HG03108 (cell line): ENCODE results near the gene FILIP1L.
A peak's percentile ranks its signal among the peaks of the same experiment; 100 is the strongest.
"Not testable (repeated sequence)": the region's sequence is repeated elsewhere in the genome, so short reads cannot be mapped to it uniquely, and the experiment has no call there.

Experiments used
- ATAC-seq: cut with Tn5 transposase; IDR thresholded peaks from one replicate; pipeline ENCODE4 v1.9.1; 2021; ENCODE audit warnings: moderate library complexity; ENCODE audit not compliant: unreplicated experiment

FILIP1L gene

GRCh38 chr3:99852851-99853250 lies 261.4 kb downstream of the FILIP1L start:
- ATAC-seq = no peak

- ATAC-seq = no peak
These were observed 262.3 kb downstream of the FILIP1L start for GRCh38 chr3:99851955-99852354.

DNA sequence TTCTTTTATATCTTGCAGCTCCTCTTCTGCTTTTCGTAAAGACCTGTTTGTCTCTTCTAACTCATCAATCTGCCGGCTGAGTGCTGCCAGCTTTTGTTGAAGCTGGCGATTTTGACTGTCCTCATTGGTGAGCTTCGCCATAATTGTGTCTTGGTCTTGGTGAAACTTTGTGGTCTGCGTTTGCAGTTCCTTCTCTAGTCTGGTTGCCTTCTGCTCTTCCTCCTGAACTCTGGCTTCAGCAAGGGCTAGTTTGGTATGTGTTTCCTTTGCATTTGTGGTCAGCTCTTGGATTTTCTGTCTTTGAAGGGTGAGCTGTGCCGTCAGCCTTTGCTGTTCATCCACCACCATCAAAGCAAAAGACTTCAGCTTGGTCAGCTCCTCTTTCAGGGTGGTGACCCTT lies 263.7 kb downstream of the FILIP1L start:
- no peak for ATAC-seq

GRCh38 chr3:99848433-99848832 lies 265.9 kb downstream of the FILIP1L start:
- no peak for ATAC-seq

DNA sequence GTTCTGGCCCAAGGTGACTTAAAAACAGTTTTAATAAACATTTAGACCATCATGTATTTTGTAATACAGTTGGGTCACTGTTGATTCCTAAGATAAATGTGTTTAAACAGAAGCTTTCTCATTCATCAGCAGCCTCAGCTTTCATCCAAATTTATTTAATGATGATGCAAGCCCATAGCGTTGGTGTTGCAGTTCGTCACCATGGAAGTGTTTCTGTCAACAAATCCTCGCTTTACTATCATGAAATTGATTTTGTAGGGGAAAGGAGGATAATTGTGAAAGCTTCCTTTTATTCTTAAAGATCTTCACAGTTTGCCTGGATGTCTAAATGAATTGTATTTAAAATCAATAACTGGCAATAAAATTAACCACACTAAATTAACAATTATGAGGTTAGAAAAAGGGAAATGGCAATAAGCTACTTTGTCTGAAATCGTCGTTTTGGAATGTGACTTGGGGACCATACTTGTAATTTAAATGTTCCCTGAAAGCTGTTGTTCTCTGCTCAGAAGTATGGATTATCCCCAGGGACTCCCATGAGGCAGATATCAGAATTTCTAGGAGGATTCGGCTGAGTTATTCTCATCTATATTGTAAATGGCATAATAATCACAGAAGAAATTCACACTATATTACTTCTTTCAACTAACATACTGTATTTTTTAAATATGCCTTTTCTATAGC lies 267.7 kb downstream of the FILIP1L start:
- ATAC-seq = no peak

GRCh38 chr3:99845999-99846398 lies 268.3 kb downstream of the FILIP1L start:
- no peak for ATAC-seq

DNA sequence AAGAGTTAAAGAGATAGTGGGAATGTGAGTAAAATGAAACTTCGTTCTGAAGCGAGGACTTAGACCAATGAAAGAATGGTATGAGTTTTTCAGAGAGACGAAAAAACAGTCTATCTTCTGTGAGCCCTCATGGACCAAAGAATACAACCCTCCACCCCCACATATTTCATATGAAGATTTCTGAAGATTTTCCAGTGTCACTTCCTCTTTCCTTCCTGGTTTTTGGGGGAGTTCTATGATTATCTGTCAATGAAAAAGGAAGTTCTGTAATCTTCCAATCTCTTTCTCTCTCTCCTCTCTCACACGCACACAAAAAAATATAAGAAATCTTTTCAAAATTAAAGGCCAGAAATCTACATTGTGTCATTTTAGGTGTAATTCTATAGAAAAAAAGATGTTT lies 269.0 kb downstream of the FILIP1L start:
- ATAC-seq = no peak

GRCh38 chr3:99843590-99844258 lies 270.6 kb downstream of the FILIP1L start:
- peak; percentile 6 for ATAC-seq

DNA sequence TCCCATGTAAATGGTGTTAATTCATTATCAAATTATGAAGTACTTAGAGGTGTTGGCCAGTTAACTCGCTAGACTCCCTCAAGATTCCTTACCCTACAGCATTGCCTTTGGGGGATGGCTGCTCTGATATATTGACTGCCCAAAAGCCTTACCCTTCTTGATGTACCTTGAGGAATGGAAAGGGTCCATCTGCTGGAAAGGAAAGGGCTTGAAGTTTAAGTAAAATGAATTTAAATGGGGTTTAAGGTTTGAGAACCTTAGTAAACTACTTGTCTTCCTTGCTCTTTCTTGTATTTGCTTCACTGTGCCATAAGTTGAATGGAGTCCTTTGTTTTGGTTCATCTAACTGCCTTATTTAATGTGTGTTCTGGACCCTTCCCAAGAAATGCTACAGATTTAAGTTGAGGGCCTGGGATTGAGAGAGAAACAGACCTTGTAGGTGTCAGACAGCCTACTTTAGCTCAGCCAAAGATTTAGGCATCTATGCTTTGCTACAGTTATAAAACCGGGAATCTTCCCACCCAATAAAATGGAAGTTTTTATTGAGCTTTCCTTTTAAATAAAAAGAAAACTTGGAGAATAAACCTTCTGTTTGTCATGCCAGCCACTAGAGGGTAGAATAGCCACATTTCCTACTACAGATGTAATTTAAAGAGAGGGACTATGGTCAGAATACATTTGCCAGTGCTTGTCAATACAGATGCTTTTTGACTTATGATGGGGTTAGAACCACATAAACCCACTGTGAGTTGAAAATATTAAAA lies 271.3 kb downstream of the FILIP1L start:
- ATAC-seq = peak; percentile 57

GRCh38 chr3:99841949-99842348 lies 272.4 kb downstream of the FILIP1L start:
- not testable (repeated sequence) for ATAC-seq

- no peak for ATAC-seq
These were observed 274.7 kb downstream of the FILIP1L start for GRCh38 chr3:99839613-99840012.

- ATAC-seq = no peak
These were observed 275.5 kb downstream of the FILIP1L start for GRCh38 chr3:99838755-99839154.

GRCh38 chr3:99837715-99838114 lies 276.6 kb downstream of the FILIP1L start:
- no peak for ATAC-seq

DNA sequence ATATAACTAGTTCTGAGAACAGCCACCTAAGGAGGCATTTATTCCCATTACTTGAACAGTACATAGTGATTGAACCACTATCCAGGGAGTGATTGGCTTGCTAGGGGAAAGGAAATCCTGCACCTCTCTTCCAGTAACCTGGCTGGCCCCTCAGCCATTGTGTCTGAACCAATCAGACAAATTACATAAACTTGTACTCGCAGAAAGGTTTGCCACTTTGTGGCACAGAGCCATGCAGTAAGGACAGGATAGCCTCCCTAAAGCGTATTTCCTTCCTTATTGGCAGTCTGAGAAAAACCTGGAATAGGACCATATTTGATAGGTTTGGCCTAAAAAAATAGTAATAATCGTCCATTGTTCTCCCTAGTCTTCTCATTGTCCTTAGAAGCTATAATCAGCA lies 277.6 kb downstream of the FILIP1L start:
- ATAC-seq = no peak

DNA sequence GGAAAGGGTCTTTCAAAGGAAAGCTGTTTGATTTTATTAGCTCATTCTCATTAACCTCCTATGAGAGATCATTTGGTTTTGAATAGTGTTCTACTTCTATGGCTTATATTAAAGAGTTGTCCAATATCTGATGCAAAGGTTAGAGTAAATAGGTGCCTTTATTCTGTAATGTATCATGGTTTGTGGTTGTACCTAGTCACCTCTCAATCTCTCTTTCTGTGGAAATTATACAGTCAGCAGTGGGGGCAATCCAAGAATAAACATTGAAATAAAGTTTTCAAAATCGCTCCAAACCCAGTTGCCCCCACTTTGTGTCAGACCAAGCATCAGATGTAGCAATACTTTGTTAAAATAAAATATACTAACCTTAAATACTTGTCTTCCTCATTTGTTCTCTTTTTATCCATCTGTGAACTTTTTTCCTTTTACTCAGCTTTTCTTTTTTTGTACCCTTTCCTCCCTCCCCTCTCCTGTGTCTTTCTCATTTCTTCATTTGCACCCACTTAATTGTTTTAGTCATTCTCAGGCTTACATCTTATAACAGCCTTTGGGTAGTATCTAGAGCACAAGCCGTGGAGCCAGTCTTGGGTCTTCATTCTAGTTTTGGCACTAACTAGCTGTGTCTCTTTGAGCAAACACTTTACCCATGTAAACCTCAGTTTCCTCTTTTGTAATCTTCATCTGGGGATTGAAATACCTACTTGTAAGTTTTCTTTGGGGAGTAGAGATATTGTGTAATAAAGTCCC lies 279.9 kb downstream of the FILIP1L start:
- ATAC-seq = no peak

- ATAC-seq = no peak
These were observed 280.6 kb downstream of the FILIP1L start for GRCh38 chr3:99833617-99834205.

- no peak for ATAC-seq
These were observed 284.5 kb downstream of the FILIP1L start for GRCh38 chr3:99829844-99830243.

GRCh38 chr3:99825004-99825640 lies 289.2 kb downstream of the FILIP1L start:
- ATAC-seq = no peak

DNA sequence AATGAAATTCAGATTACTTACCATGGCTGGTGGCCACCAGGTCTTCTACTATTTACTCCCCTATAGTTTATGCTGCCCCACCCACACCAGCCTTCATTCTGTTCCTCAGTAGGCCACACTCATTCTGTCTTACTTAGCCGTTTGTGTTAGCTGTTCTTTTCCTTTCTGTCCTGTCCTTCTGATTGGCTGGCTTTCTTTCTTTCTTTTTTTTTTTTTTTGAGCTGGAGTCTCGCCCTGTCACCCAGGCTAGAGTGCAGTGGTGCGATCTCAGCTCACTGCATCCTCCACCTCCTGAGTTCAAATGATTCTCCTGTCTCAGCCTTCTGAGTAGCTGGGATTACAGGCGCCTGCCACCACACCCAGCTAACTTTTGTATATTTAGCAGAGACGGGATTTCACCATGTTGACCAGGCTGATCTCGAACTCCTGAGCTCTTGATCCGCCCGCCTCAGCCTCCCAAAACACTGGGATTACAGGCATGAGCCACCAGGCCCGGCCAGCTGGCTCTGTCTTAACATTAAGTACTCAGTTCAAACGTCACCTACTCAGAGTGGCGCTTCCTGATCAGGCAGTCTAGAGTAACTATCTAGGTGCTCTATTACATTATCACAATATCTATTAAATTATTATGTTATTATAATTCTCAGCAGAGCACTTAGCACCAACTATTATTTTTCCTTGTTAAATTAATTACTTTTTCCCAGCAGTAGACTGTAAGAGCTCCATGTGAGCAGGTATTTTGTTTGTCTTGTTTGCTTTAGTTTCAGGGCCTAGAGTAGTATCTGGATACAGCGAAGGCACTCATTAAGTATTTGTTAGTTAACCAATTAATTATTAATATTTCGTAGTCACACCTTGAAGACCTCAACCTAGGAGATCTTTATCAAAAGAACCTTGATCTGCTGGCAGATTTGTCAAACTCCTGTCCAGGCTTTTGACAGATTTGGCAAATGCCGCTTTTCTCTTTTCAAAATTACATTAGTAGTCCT lies 290.3 kb downstream of the FILIP1L start:
- no peak for ATAC-seq
